D721Med (cell line): ENCODE results near the gene SYT2.
"Not testable (repeated sequence)": the region's sequence is repeated elsewhere in the genome, so short reads cannot be mapped to it uniquely, and the experiment has no call there.

Experiments
- DNase-seq: peaks from one replicate; pipeline ENCODE4 v3.0.0; 2011; ENCODE audit warnings: low spot score; ENCODE audit not compliant: insufficient read length
- FAIRE-seq: peaks from 2 replicates; lab custom pipeline; 2011; peaks lifted over from hg19 to GRCh38; lab: Jason Lieb, UNC
- CTCF ChIP-seq: IDR thresholded peaks from 2 replicates; pipeline ENCODE4 v1.5.1; 2012; ENCODE audit warnings: mild to moderate bottlenecking, control low read depth; ENCODE audit not compliant: insufficient read depth; ENCODE audit errors: missing control alignments

The SYT2 gene

GRCh38 chr1:202642619-202643291 is 67.5 kb downstream of the SYT2 start:
- FAIRE-seq (no peak), DNase-seq (no peak)
- no peak for TF ChIP-seq CTCF

- TF ChIP-seq CTCF: no peak
- DNase-seq (no peak), FAIRE-seq (no peak)
Measured at GRCh38 chr1:202642212-202642611, 68.0 kb downstream of the SYT2 start.

GRCh38 chr1:202639500-202639899 is 70.8 kb downstream of the SYT2 start:
- TF ChIP-seq CTCF: no peak
- DNase-seq: no peak
- FAIRE-seq: no peak

GRCh38 chr1:202638701-202639305 is 71.5 kb downstream of the SYT2 start:
- DNase-seq, FAIRE-seq: not testable (repeated sequence)

GRCh38 chr1:202638019-202638700 is 72.1 kb downstream of the SYT2 start:
- TF ChIP-seq CTCF: no peak
- no peak for DNase-seq
- FAIRE-seq: no peak

GRCh38 chr1:202637321-202638018 is 72.8 kb downstream of the SYT2 start:
- not testable (repeated sequence) for DNase-seq, FAIRE-seq

- not testable (repeated sequence) for DNase-seq, FAIRE-seq
Measured at GRCh38 chr1:202636171-202636570, 74.1 kb downstream of the SYT2 start.

GRCh38 chr1:202632241-202632640 is 78.0 kb downstream of the SYT2 start:
- FAIRE-seq (no peak), DNase-seq (no peak)
- no peak for TF ChIP-seq CTCF
